GM12878 (cell line): Measurements from ENCODE around the gene PNPLA3. TPM values are rescaled to one million over a fixed set of nuclear protein-coding genes. Genes with fewer than 3 reads are reported as not detected.

ENCODE experiments used
- ATAC-seq: fragments of 200-7000 bp; cut with Tn5 transposase; 3 replicates; pipeline ENCODE4 v1.9.1; 2020; ENCODE audit warnings: mild to moderate bottlenecking, moderate library complexity
- BruUV-seq: library from RNA; stranded (reverse); fragments of 400-500 nt; replicated peaks from 2 replicates; lab custom pipeline; 2021; lab: Mats Ljungman, UMichigan
- CTCF ChIA-PET: fragments of 300-600 bp; sonication (Branson Sonifier 250); formaldehyde crosslinking; extraction: SDS; loops from one replicate; lab custom pipeline; 2021; ENCODE audit warnings: inconsistent platforms; lab: Yijun Ruan, JAX
- POLR2A ChIA-PET: fragments of 350-600 bp; formaldehyde crosslinking; extraction: SDS; loops from one replicate; lab custom pipeline; 2021; ENCODE audit warnings: inconsistent platforms; lab: Charles Lee
- RAD21 ChIA-PET: fragments of 300-600 bp; sonication (Branson Sonifier 250); formaldehyde crosslinking; loops from one replicate; lab custom pipeline; 2023; ENCODE audit warnings: antibody characterized with exemption; ENCODE audit not compliant: unreplicated experiment; lab: Charles Lee
- SMC1A ChIA-PET: fragments of 300-600 bp; sonication (Branson Sonifier 250); formaldehyde crosslinking; loops from one replicate; lab custom pipeline; 2023; ENCODE audit not compliant: unreplicated experiment, uncharacterized antibody; lab: Charles Lee
- DNase-seq: peaks from one replicate; pipeline ENCODE4 v3.0.0-alpha.2; 2011; ENCODE audit warnings: low read depth, low spot score
- FAIRE-seq: peaks from 3 replicates; lab custom pipeline; 2011; peaks lifted over from hg19 to GRCh38; lab: Jason Lieb, UNC
- H2AFZ ChIP-seq: 2 replicates; pipeline ENCODE4 v1.6.0; 2011; ENCODE audit warnings: low read depth, low read length, control low read depth; ENCODE audit not compliant: control insufficient read depth
- H3K27ac ChIP-seq: 2 replicates; pipeline ENCODE4 v1.5.1; 2011; ENCODE audit warnings: control low read depth; ENCODE audit not compliant: control insufficient read depth, insufficient read depth
- H3K27me3 ChIP-seq, 2 experiments: replicated peaks in 1 of 2; 2 replicates each; pipeline versions ENCODE4 v1.6.0 to v1.6.1; 2011; ENCODE audit warnings: low read length in 1 of 2; ENCODE audit not compliant: control insufficient read depth in 2 of 2, insufficient read depth in 2 of 2
- H3K36me3 ChIP-seq, 2 experiments: 2 replicates each; pipeline ENCODE4 v1.5.1; 2011; ENCODE audit warnings: low read length in 1 of 2; ENCODE audit not compliant: control insufficient read depth in 2 of 2, insufficient read depth in 2 of 2
- H3K4me1 ChIP-seq: 2 replicates; pipeline ENCODE4 v1.6.1; 2011; ENCODE audit warnings: mild to moderate bottlenecking, low read length, moderate library complexity, mixed read lengths; ENCODE audit not compliant: control insufficient read depth, insufficient read depth
- H3K4me2 ChIP-seq: 2 replicates; pipeline ENCODE4 v1.6.0; 2011; ENCODE audit warnings: control low read depth; ENCODE audit not compliant: control insufficient read depth, insufficient read depth
- H3K4me3 ChIP-seq: fragments of 200-600 bp; sonication (generic); 2 replicates; pipeline ENCODE4 v1.5.1; 2016
- H3K79me2 ChIP-seq: 2 replicates; pipeline ENCODE4 v1.6.0; 2011; ENCODE audit warnings: low read length; ENCODE audit not compliant: control insufficient read depth, insufficient read depth
- H3K9ac ChIP-seq: 2 replicates; pipeline ENCODE4 v1.8.0; 2011; ENCODE audit warnings: low read length, control low read depth, mixed read lengths; ENCODE audit not compliant: control insufficient read depth, insufficient read depth
- H3K9me3 ChIP-seq: replicated peaks from 3 replicates; pipeline ENCODE4 v1.5.1; 2011; ENCODE audit warnings: mild to moderate bottlenecking, low read length; ENCODE audit not compliant: control insufficient read depth, insufficient read depth
- H4K20me1 ChIP-seq: 2 replicates; pipeline ENCODE4 v1.6.0; 2011; ENCODE audit not compliant: control insufficient read depth, insufficient read depth
- BCLAF1 ChIP-seq: fragments of 450-650 bp; IDR thresholded peaks from 2 replicates; pipeline ENCODE4 v1.6.1; 2017; ENCODE audit warnings: antibody characterized with exemption, mild to moderate bottlenecking, moderate library complexity
- CEBPZ ChIP-seq: fragments of 150-350 bp; IDR thresholded peaks from 2 replicates; pipeline ENCODE4 v1.6.1; 2016; ENCODE audit warnings: low read depth, low read length
- CREM ChIP-seq: IDR thresholded peaks from 2 replicates; pipeline ENCODE4 v1.6.1; 2014; ENCODE audit warnings: antibody characterized with exemption, low read depth
- DPF2 ChIP-seq: fragments of 450-650 bp; IDR thresholded peaks from 2 replicates; pipeline ENCODE4 v1.6.1; 2017; ENCODE audit warnings: mild to moderate bottlenecking
- EGR1 ChIP-seq, 2 experiments: IDR thresholded peaks; 1 replicate in 1 of 2; 2 replicates in 1 of 2; pipeline ENCODE4 v1.6.1; 2011 to 2012; ENCODE audit warnings: low read depth in 2 of 2, low read length in 2 of 2, borderline replicate concordance in 1 of 2, mild to moderate bottlenecking in 1 of 2, moderate library complexity in 1 of 2
- HCFC1 ChIP-seq: fragments of 150-350 bp; IDR thresholded peaks from 2 replicates; pipeline ENCODE4 v1.6.1; 2014; ENCODE audit warnings: low read length
- MXI1 ChIP-seq: fragments of 150-350 bp; IDR thresholded peaks from 2 replicates; pipeline ENCODE4 v1.6.1; 2011; ENCODE audit warnings: low read depth, mild to moderate bottlenecking, inconsistent platforms, low read length, improper control_type of control experiment
- PKNOX1 ChIP-seq: fragments of 450-650 bp; IDR thresholded peaks from 2 replicates; pipeline ENCODE4 v1.6.1; 2016; ENCODE audit warnings: mild to moderate bottlenecking
- POLR2A ChIP-seq: IDR thresholded peaks from 2 replicates; pipeline ENCODE4 v1.6.1; 2011; ENCODE audit warnings: low read depth, mild to moderate bottlenecking, low read length
- RAD51 ChIP-seq: fragments of 450-650 bp; IDR thresholded peaks from 2 replicates; pipeline ENCODE4 v1.6.1; 2016; ENCODE audit warnings: moderate library complexity, mild to moderate bottlenecking, inconsistent platforms
- SKIL ChIP-seq: fragments of 450-650 bp; IDR thresholded peaks from 2 replicates; pipeline ENCODE4 v1.6.1; 2017; ENCODE audit warnings: mild to moderate bottlenecking, low read depth, inconsistent platforms; ENCODE audit not compliant: poor library complexity, severe bottlenecking
- SRF ChIP-seq, 2 experiments: IDR thresholded peaks; 2 replicates each; pipeline ENCODE4 v1.6.1; 2011; ENCODE audit warnings: low read depth in 2 of 2, low read length in 2 of 2, mild to moderate bottlenecking in 1 of 2, moderate library complexity in 1 of 2
- ZNF24 ChIP-seq: fragments of 450-650 bp; IDR thresholded peaks from 2 replicates; pipeline ENCODE4 v1.6.1; 2017; ENCODE audit warnings: antibody characterized with exemption, mild to moderate bottlenecking
- ZNF274 ChIP-seq: IDR thresholded peaks from one replicate; pipeline ENCODE4 v1.8.0; 2011; ENCODE audit not compliant: insufficient read length, insufficient read depth
- ZNF384 ChIP-seq: IDR thresholded peaks from 2 replicates; pipeline ENCODE4 v1.6.1; 2012; ENCODE audit warnings: low read depth, mild to moderate bottlenecking, low read length, improper control_type of control experiment, borderline replicate concordance
- WGBS: methylation state at CpG from one replicate; pipeline ENCODE4 v1.1.6; 2016; ENCODE audit warnings: low lambda C conversion rate; ENCODE audit not compliant: insufficient replicate concordance, insufficient coverage; ENCODE audit errors: missing lambda C conversion rate; 5-methylcytosine and 5-hydroxymethylcytosine counted together
- in situ Hi-C: fragments of 300-500 bp; cut with MboI; formaldehyde crosslinking; loops from 9 replicates; pipeline ENCODE4 v1.14.3; 2018; ENCODE audit warnings: mixed read lengths
- intact Hi-C: fragments of 100-400 bp; cut with micrococcal nuclease; formaldehyde crosslinking; loops from one replicate; pipeline ENCODE4 v1.14.2; 2022; ENCODE audit not compliant: unreplicated experiment
- polyA plus RNA-seq, 11 experiments: library from polyadenylated mRNA; depleted of rRNA in 4 of 11; unstranded in 6 of 11; stranded (reverse) in 5 of 11; fragments of >200 nt; fragmentation: Nextera tagmentation in 4 of 11; fragmentation: Illumina TruSeq in 1 of 11; extraction: Ambion mirVana in 4 of 11; extraction: Trizol in 1 of 11; gene quantifications; 1 replicate in 1 of 11; 2 replicates in 10 of 11; pipeline versions ENCODE4 v1.2.1 to v1.2.3, GENCODE V29; 2011 to 2016; ENCODE audit warnings: inconsistent platforms in 2 of 11, missing spikeins in 2 of 11, low read depth in 1 of 11
- total RNA-seq, 4 experiments: library from RNA; depleted of rRNA in 3 of 4; stranded (reverse); fragments of >200 nt in 3 of 4; fragmentation: Illumina TruSeq in 1 of 4; extraction: Trizol in 1 of 4; gene quantifications; 2 replicates each; pipeline versions ENCODE4 v1.2.1 to v1.2.3, GENCODE V29; 2013 to 2021

The PNPLA3 gene
- total and polyA plus RNA-seq, 10 of the 15 experiments (the other 5 are each of a cell fraction or from before 2014, with no cell fraction given), result 0.05 to 0.08 TPM; not detected in 8

DNA sequence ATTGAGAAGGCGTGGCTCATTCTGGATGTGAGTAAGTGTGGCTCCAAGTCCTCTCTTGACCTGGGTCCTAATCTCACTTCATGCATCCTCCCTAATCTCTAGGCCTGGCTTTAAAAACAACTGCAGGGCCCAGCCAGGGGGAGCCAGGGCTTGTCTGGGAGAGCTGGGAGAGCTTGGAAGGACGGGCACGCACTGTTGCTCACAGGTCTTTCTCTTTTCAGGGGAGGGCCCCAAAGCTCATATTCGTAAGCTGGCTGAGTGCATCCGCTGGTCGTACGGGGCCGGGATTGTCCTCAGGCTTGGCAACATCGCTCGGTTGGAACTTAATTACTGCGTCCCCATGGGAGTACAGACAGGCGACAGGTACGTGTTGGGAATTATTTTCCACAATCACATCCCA, 66.4 kb downstream of the PNPLA3 start:
- H3K4me1 ChIP-seq, result no peaks in the 10 kb centered on the region
- FAIRE-seq, result no peak
- no peaks in the 10 kb centered on the region for H3K79me2 ChIP-seq
- no peak for DNase-seq
- no peaks in the 10 kb centered on the region for H3K27me3 ChIP-seq
- 97% methylated on average over 13 of the region's 13 CpGs for WGBS
- no peak overlapping the region for H3K4me3 ChIP-seq
- in situ Hi-C loops, result loop anchor here (5.0 kb wide), 1 partner anchor 577 kb away; no protein-coding TSS in a partner anchor
- POLR2A ChIA-PET, result no interaction called here
- H3K9me3 ChIP-seq, result no peaks in the 10 kb centered on the region
- CTCF ChIA-PET, result interaction anchor here (11.6 kb wide), 1 partner anchor 95 kb away, joined by 499 read pairs; no protein-coding TSS in a partner anchor
- RAD21 ChIA-PET, result interaction anchor here (7.5 kb wide), 1 partner anchor 96 kb away, joined by 185 read pairs; no protein-coding TSS in a partner anchor
- BruUV-seq, result no TSS peak
- H3K4me2 ChIP-seq, result no peak overlapping the region
- H3K27ac ChIP-seq, result no peak overlapping the region
- ATAC-seq, result no peak
- intact Hi-C loops, result loop anchor here (5.0 kb wide), 1 partner anchor 77 kb away; no protein-coding TSS in a partner anchor
- H3K36me3 ChIP-seq, result peaks cover 20 to 36% of the 10 kb centered on the region in 2 experiments; a peak in 3 of 4 replicates
- no peak overlapping the region for H3K9ac ChIP-seq
- no peaks in the 10 kb centered on the region; the same call in 1 of the 2 replicates for H4K20me1 ChIP-seq
- H2AFZ ChIP-seq, result no peak overlapping the region
- SMC1A ChIA-PET, result interaction anchor here (0.7 to 3.5 kb wide), 4 partner anchors 8 to 290 kb away, joined by 3 to 22 read pairs (median 4); no protein-coding TSS in a partner anchor
- no peak for TF ChIP-seq ZNF274
- TF ChIP-seq HCFC1, result no peak
- no peak for TF ChIP-seq POLR2A
- TF ChIP-seq DPF2, result no peak
- TF ChIP-seq RAD51, result no peak
- TF ChIP-seq CEBPZ, result no peak
- TF ChIP-seq ZNF24, result no peak
- no peak for TF ChIP-seq CREM
- TF ChIP-seq SKIL, result no peak
- TF ChIP-seq PKNOX1, result no peak
- TF ChIP-seq EGR1 (IDR thresholded peaks at IDR 0.05; ENCODE audit: borderline replicate concordance in 1 of 2, low read depth in 2 of 2, low read length in 2 of 2), result no peak
- no peak for TF ChIP-seq ZNF384
- TF ChIP-seq SRF (IDR thresholded peaks at IDR 0.05; ENCODE audit: low read depth in 2 of 2, low read length in 2 of 2), result no peak
- no peak for TF ChIP-seq BCLAF1
- no peak for TF ChIP-seq MXI1
